Central memory CD8-positive, alpha-beta T cell (primary cell): ENCODE results near the gene B4GALT6.

ENCODE experiments used
- ATAC-seq: fragments of 150-1000 bp; cut with Tn5 transposase; replicated peaks from 2 replicates; pipeline ENCODE4 v1.10.0; 2022; ENCODE audit warnings: mild to moderate bottlenecking, moderate FRiP score, moderate number of reproducible peaks; ENCODE audit not compliant: poor library complexity, severe bottlenecking; ENCODE audit errors: extremely low read depth
- DNase-seq, 2 donors: peaks; one replicate each; pipeline ENCODE4 v3.0.0; 2021; ENCODE audit warnings: low spot score in 2 of 2
- H3K27ac Mint-ChIP-seq: one replicate; pipeline ENCODE4 v1.8.0; 2022; ENCODE audit warnings: low read depth, mild to moderate bottlenecking, moderate library complexity, mixed read lengths
- H3K27me3 Mint-ChIP-seq: one replicate; pipeline ENCODE4 v1.8.0; 2022; ENCODE audit warnings: mixed read lengths
- H3K36me3 Mint-ChIP-seq: one replicate; pipeline ENCODE4 v1.8.0; 2022; ENCODE audit warnings: mild to moderate bottlenecking, moderate library complexity, mixed read lengths; ENCODE audit not compliant: insufficient read depth
- H3K4me1 Mint-ChIP-seq: one replicate; pipeline ENCODE4 v1.8.0; 2022; ENCODE audit warnings: mixed read lengths
- H3K4me3 Mint-ChIP-seq: one replicate; pipeline ENCODE4 v1.8.0; 2022; ENCODE audit warnings: mild to moderate bottlenecking, moderate library complexity, mixed read lengths
- H3K9me3 Mint-ChIP-seq: one replicate; pipeline ENCODE4 v1.8.0; 2022; ENCODE audit warnings: mixed read lengths

Gene B4GALT6

DNA sequence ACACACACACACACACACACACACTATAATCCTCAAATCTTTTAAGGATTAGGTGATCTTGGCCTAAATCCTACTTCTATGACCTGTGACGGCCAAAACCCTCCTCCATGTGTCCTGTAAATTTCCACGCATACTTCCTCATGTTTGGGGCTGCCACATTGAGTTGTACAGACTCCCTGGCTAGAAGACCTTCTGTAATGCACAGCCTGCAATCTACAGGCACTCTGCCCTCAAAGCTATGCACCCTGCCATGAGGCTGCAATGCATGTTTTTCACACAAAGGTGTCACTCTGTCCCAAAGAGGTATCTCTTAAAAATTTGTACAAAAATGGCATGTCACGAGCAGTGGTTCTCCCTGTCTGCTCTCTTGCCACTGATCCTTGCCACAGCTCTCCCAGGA is 26.4 kb upstream of the B4GALT6 start:
- no peak for ATAC-seq
- no peak overlapping the region for H3K27ac Mint-ChIP-seq
- no peaks in the 10 kb centered on the region for H3K27me3 Mint-ChIP-seq
- H3K36me3 Mint-ChIP-seq = no peaks in the 10 kb centered on the region
- H3K4me3 Mint-ChIP-seq = no peak overlapping the region
- no peaks in the 10 kb centered on the region for H3K4me1 Mint-ChIP-seq
- no peak for DNase-seq
- H3K9me3 Mint-ChIP-seq = no peaks in the 10 kb centered on the region

DNA sequence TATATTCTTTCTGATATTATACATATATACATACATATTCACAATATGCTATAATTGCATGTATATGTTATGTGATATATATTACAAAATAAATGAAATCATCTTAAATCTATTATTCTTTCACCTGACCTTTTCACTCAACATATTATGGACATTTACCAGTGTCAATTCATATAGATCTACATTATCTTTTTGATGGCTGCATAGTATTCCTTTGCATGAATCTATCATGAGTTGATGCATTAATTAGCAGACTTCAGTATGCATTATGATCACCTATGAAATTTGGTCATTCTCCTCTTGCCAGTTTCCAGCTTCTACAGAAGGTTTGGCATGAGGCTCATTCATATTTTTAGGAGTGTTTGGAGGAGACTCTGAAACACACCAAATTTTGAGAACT is 23.4 kb upstream of the B4GALT6 start:
- ATAC-seq (no peak), DNase-seq (no peak)
- H3K27me3 Mint-ChIP-seq = no peaks in the 10 kb centered on the region
- no peaks in the 10 kb centered on the region for H3K4me1 Mint-ChIP-seq
- no peaks in the 10 kb centered on the region for H3K9me3 Mint-ChIP-seq
- H3K27ac Mint-ChIP-seq = no peak overlapping the region
- no peak overlapping the region for H3K4me3 Mint-ChIP-seq
- H3K36me3 Mint-ChIP-seq = no peaks in the 10 kb centered on the region

DNA sequence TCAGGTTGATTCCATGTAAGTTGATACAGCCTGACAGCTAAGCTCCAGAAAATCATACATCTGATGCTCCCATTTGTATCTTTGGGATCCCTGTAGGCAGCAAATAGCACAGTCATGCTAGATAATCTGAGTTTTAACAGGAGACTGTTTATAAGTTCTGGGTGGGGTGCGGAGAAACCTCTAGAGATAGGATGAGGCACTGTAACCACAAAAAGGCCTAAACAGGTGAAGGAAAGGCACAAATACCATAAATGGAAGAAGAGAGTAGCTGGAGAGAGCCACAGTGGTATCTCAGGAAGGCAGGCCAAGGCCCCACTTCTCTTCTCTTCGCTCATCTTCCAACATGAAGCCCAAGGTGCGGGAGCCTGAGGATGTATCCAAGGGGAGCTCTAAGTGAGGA is 18.1 kb upstream of the B4GALT6 start:
- no peak overlapping the region for H3K27ac Mint-ChIP-seq
- no peaks in the 10 kb centered on the region for H3K36me3 Mint-ChIP-seq
- H3K27me3 Mint-ChIP-seq = peaks cover 9% of the 10 kb centered on the region
- H3K4me1 Mint-ChIP-seq = no peaks in the 10 kb centered on the region
- H3K9me3 Mint-ChIP-seq = peaks cover 5% of the 10 kb centered on the region
- DNase-seq (no peak), ATAC-seq (no peak)
- no peak overlapping the region for H3K4me3 Mint-ChIP-seq

DNA sequence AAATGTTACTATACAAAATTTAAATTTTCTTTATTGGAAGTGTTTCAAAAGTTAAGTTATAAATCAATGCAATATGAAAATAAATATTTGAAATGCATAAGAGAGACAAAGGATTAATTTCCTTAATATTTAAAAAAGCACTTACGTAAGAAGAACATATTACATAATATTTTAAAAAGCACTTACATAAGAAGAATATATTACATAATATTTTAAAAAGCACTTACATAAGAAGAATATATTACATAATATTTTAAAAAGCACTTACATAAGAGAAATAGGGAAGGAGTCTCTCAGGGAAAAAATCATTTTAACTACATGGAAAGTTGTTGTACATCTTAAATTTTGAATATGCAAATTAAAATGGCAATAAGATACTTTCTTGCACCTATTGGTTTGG is 17.4 kb upstream of the B4GALT6 start:
- no peak for ATAC-seq
- Mint-ChIP-seq H3K9me3 (peaks cover 5% of the 10 kb centered on the region), H3K4me1 (no peaks in the 10 kb centered on the region)

DNA sequence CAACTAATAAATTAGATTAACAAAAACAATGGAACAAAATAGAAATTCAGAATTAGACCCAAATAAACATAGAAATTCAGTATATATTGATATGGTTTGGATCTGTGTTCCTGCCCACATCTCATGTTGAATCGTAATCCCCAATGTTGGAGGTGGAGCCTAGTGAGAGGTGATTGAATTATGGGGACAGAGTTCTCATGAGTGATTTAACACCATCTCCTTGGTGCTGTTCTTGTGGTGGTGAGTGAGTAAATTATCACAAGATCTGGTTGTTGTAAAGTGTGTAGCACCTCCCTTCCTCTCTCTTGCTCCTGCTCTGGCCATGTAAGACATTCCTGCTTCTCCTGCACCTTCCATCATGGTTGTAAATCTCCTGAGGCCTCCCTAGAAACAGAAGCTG is 16.6 kb upstream of the B4GALT6 start:
- H3K27me3 Mint-ChIP-seq = peaks cover 15% of the 10 kb centered on the region
- ATAC-seq = no peak
- no peaks in the 10 kb centered on the region for H3K4me1 Mint-ChIP-seq
- H3K4me3 Mint-ChIP-seq = no peak overlapping the region
- H3K36me3 Mint-ChIP-seq = no peaks in the 10 kb centered on the region
- DNase-seq = no peak
- H3K27ac Mint-ChIP-seq = no peak overlapping the region
- peaks cover 5% of the 10 kb centered on the region for H3K9me3 Mint-ChIP-seq

More for the DNA sequence above, 17.4 kb upstream of the B4GALT6 start:
- Mint-ChIP-seq H3K36me3 (no peaks in the 10 kb centered on the region), H3K27ac (no peak overlapping the region), H3K27me3 (peaks cover 15% of the 10 kb centered on the region), H3K4me3 (no peak overlapping the region)
- no peak for DNase-seq

DNA sequence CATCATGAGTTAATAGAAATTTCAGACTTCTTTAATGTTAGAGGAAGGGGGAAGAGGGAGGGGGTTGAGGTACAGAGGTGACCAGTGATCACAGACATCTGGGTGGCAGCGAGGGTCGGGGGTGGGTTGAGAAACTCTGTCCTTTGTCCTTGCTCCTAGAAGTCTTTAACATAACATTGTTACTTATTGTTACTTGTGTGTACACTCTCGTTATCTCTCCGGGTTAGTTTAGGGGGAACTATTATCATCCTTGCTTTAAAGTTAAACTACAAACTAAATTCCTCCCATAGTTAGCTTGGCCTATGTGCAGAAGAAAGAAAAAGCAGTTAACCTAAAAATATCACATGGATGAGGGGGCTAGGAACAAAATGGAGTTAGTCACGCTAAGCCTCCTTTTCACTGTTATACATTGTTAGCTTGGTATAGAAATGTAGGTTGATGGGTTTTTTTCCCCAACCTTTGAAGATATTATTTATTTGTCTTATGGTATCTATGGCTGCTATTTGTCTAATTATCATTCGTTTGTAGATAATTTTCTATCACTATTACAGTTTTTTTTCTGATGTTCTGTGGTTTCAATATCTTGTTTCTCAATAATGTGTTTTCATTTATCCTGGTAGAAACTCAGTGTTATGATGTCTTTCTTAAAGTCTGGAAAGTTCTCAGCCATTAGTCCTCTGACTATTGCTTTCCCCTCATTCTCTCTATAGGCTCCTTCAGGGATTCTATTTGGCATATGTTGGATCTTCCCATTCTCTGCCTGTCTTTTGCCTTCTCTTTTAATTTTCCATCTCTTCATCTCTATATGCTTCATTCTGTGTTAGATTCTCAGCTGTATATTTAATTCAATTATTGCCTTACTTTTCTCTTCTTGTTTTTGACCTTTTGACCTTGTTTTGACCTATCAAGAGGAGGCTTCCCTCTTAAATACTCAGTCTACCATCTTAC is 13.2 kb upstream of the B4GALT6 start:
- Mint-ChIP-seq H3K36me3 (no peaks in the 10 kb centered on the region), H3K27ac (no peak overlapping the region), H3K9me3 (peaks cover 5% of the 10 kb centered on the region), H3K4me1 (no peaks in the 10 kb centered on the region), H3K27me3 (peaks cover 15% of the 10 kb centered on the region), H3K4me3 (no peak overlapping the region)
- DNase-seq (no peak), ATAC-seq (no peak)

DNA sequence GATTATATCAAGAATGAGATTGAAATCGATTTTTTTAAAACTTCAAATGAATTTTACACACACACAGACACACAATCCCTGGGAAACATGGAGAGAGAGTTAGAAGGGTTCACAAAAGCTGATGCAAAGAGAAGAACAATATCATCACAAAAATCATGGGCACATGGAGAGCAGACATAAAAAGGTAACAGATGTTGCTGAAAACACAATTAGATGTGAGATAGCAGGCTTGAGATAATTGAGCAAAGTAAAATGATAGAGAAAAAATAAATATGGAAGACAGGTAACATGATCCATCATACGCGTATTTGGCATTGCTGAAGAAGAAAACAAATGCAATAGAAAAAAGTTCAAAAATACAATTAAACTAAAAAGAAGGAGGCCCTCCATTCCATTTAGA is 11.6 kb upstream of the B4GALT6 start:
- Mint-ChIP-seq H3K27me3 (peaks cover 15% of the 10 kb centered on the region), H3K4me3 (no peak overlapping the region), H3K36me3 (no peaks in the 10 kb centered on the region), H3K9me3 (peaks cover 5% of the 10 kb centered on the region), H3K4me1 (no peaks in the 10 kb centered on the region), H3K27ac (no peak overlapping the region)
- ATAC-seq (no peak), DNase-seq (no peak)

DNA sequence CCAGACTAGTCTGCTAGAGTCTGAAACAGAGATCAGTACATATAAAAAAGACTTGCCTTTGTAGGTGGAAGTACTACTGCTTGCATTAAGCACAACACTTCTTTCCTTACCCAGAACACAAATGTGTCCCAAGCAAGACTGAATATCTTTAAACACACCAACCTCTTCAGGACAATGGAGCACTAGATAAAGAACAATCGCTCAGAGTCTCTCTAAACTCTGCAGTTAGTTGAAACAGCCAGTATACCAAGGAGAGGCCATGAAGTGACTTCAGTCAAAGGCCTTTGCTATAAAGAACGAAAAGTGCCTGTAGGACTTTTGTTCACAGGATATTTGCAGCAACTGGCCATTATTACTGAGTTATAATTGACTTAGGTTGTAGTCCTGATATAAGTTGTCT is 9.9 kb upstream of the B4GALT6 start:
- no peak for DNase-seq
- ATAC-seq = no peak
- Mint-ChIP-seq H3K4me1 (no peaks in the 10 kb centered on the region), H3K27me3 (peaks cover 15% of the 10 kb centered on the region), H3K36me3 (no peaks in the 10 kb centered on the region), H3K9me3 (peaks cover 5% of the 10 kb centered on the region), H3K4me3 (no peak overlapping the region), H3K27ac (no peak overlapping the region)

DNA sequence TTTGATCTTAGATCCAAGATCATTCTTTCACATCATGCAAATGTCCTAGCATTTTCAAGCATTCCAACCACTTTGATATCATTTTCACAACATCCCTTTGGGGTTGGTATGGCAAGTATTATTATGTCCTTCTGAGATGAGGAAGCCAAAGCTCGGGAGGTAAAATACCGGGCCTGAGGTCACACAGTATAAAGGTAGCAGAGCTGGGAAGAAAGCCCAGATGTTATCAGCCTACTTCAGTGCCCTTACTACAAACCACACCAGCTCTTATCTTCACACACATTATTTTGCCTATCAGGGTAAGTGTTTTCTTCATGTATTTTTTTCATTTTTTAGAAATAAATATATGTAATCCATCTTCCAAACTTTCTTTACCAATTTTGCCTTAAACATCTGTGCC is 4.2 kb upstream of the B4GALT6 start:
- no peaks in the 10 kb centered on the region for H3K9me3 Mint-ChIP-seq
- no peak for ATAC-seq
- H3K36me3 Mint-ChIP-seq = peaks cover 4% of the 10 kb centered on the region
- DNase-seq = no peak
- H3K27me3 Mint-ChIP-seq = peaks cover 8% of the 10 kb centered on the region
- no peak overlapping the region for H3K27ac Mint-ChIP-seq
- no peak overlapping the region for H3K4me3 Mint-ChIP-seq
- H3K4me1 Mint-ChIP-seq = peaks cover 8% of the 10 kb centered on the region

DNA sequence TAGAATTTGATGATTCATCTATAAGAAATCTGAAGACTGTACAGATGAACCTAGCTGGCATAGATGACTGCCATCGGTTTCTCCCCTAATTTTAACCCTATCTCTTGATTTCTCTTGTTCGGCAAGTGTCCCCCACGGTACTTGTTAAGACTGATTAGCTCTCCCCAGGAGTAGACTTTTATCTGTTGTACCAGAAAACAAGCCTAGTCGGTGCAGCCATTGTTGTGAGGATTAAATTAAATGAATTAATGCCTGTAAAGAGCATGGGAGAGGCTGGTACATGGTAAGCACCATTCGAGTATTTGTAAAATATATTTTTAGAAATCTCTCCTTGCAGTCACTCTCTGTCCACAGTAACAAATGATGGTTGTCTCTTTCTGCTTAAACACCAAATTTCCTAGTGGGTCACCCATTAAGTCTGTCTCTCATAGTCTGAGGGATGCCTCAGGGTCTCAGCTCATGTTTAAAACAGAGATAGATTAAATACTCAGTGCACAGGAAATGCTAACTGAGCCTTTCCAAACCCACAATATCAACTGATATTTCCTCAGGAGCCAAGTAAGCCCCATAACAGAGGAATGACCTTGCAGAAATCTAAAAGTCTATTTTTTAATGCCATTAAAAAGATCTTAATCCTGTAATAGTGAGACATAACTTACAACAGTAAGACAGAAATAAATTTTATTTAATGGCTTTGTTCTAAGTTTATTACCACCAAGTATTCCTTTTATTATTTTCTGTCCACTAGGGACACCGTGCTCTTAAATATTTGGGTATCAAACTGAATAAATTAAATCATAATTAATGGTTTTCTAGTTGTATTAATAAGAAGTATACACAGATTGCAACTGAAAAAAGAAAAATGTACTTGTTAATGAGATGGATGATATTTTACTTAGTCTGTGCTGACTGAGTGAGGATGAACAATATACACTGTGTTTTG is 2.9 kb upstream of the B4GALT6 start:
- Mint-ChIP-seq H3K27ac (no peak overlapping the region), H3K4me3 (peak overlapping the region; percentile 4), H3K27me3 (peaks cover 8% of the 10 kb centered on the region), H3K9me3 (no peaks in the 10 kb centered on the region), H3K4me1 (peaks cover 9% of the 10 kb centered on the region), H3K36me3 (peaks cover 4% of the 10 kb centered on the region)
- ATAC-seq = no peak
- DNase-seq = no peak

DNA sequence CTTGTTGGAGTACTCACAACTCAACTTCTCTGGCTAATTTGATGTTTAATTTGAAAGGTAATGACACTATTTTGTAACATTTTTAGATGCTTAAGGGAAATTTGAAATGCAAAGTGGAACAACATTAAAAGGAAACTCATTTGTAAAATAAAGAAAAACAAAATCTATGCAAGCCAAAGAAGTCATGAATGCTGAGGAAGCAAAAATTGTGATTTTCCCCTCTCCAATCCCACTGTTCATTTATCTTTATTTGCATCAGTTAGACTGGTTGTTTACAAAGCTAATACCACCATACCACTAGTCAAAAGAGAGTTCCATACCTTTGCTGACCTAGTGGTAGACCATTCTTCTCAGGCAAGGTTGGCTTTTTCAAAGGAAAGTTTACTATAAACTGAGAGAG is 2.2 kb upstream of the B4GALT6 start:
- Mint-ChIP-seq H3K9me3 (no peaks in the 10 kb centered on the region), H3K4me3 (no peak overlapping the region), H3K4me1 (peaks cover 9% of the 10 kb centered on the region), H3K36me3 (peaks cover 4% of the 10 kb centered on the region), H3K27me3 (peaks cover 8% of the 10 kb centered on the region), H3K27ac (no peak overlapping the region)
- ATAC-seq = no peak
- DNase-seq = no peak

DNA sequence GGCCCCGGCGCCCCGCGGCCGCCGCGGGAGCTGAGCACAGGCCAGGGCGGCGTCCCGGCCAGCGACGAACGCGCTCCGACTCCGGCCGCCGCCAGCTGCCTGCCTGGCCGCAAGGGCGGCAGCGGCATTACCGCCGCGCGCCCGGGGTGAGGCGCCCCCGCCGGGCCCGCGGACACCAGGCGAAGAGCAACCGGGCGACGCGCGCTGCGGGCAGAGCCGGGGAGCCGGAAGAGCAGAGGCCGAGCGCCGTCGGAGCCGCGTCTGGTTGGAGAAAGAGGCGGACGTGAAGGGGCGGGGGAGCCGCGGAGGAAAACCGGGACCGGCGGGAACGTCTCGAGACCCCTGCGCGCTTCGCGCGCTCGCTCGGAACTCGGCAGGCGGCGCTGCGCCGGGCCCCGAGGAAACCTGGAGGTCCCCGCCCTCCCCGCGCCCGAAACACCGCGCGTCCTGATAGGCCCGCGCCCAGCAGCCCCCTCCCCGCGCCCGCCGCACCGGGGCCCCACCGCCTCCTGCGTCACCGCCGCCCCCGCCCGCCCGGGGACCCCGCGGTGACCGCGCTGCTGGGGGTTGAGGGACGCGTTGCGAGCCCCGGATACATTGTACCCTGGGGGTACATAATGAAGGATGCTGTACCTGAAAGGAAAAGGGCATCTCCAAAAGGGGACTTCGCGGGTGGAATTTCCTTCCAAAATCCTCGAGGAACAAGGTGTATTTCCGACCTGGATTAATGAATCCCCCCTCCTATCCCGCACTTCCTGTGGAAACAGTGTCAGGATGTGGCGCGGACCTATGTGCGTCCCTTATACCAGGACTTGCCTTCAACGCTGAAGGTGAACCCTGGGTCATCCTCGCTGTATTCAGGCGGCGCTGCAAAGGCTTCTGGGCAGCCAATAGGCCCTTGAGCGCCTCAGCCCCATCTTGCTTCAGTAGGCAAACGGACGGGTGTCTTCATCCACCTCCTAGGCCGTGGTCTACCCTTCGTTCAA is 1.0 kb upstream of the B4GALT6 start:
- Mint-ChIP-seq H3K36me3 (peaks cover 4% of the 10 kb centered on the region), H3K27me3 (peaks cover 8% of the 10 kb centered on the region), H3K9me3 (no peaks in the 10 kb centered on the region), H3K27ac (no peak overlapping the region), H3K4me3 (peak overlapping the region; percentile 97), H3K4me1 (peaks cover 9% of the 10 kb centered on the region)
- ATAC-seq (peak; percentile 76), DNase-seq (peak in 1 of 2 donors; percentile 24)
